ENCODE data around the gene KCNK7.

KCNK7 gene

GRCh38 chr11:65581928-65582327, 13.7 kb downstream of the KCNK7 start:
- H3K4me3 ChIP-seq (ENCODE audit: low read length), result no peak overlapping the region
- no peaks in the 10 kb centered on the region for H3K9me3 ChIP-seq (ENCODE audit: control insufficient read depth, low read length)
- no peak for DNase-seq (ENCODE audit: low read depth)
- H3K4me1 ChIP-seq (ENCODE audit: control insufficient read depth, insufficient read depth, low read length), result peaks cover 15% of the 10 kb centered on the region
- no peaks in the 10 kb centered on the region for H3K27me3 ChIP-seq (replicated peaks; ENCODE audit: control insufficient read depth, insufficient read depth, low read length)
- peaks cover 19% of the 10 kb centered on the region for H3K36me3 ChIP-seq (ENCODE audit: control insufficient read depth, insufficient read depth, low read length, severe bottlenecking)
- H3K9ac ChIP-seq (ENCODE audit: low read length), result no peak overlapping the region

- Histone ChIP-seq H3K36me3 (ENCODE audit: control insufficient read depth, insufficient read depth, low read length, severe bottlenecking) (peaks cover 19% of the 10 kb centered on the region), H3K9ac (ENCODE audit: low read length) (no peak overlapping the region), H3K4me1 (ENCODE audit: control insufficient read depth, insufficient read depth, low read length) (peaks cover 20% of the 10 kb centered on the region), H3K27me3 (replicated peaks; ENCODE audit: control insufficient read depth, insufficient read depth, low read length) (no peaks in the 10 kb centered on the region), H3K4me3 (ENCODE audit: low read length) (no peak overlapping the region), H3K9me3 (ENCODE audit: control insufficient read depth, low read length) (no peaks in the 10 kb centered on the region)
- DNase-seq (ENCODE audit: low read depth), result no peak
Observed at GRCh38 chr11:65580756-65581155, 14.8 kb downstream of the KCNK7 start.

GRCh38 chr11:65580031-65580692, 15.4 kb downstream of the KCNK7 start:
- DNase-seq (ENCODE audit: low read depth), result no peak
- H3K36me3 ChIP-seq (ENCODE audit: control insufficient read depth, insufficient read depth, low read length, severe bottlenecking), result peaks cover 19% of the 10 kb centered on the region
- peaks cover 25% of the 10 kb centered on the region for H3K4me1 ChIP-seq (ENCODE audit: control insufficient read depth, insufficient read depth, low read length)
- H3K4me3 ChIP-seq (ENCODE audit: low read length), result no peak overlapping the region
- H3K9me3 ChIP-seq (ENCODE audit: control insufficient read depth, low read length), result no peaks in the 10 kb centered on the region
- H3K27me3 ChIP-seq (replicated peaks; ENCODE audit: control insufficient read depth, insufficient read depth, low read length), result no peaks in the 10 kb centered on the region
- H3K9ac ChIP-seq (ENCODE audit: low read length), result no peak overlapping the region

- no peaks in the 10 kb centered on the region for H3K27me3 ChIP-seq (replicated peaks; ENCODE audit: control insufficient read depth, insufficient read depth, low read length)
- H3K9me3 ChIP-seq (ENCODE audit: control insufficient read depth, low read length), result no peaks in the 10 kb centered on the region
- DNase-seq (ENCODE audit: low read depth), result peak; percentile 42
- no peak overlapping the region for H3K9ac ChIP-seq (ENCODE audit: low read length)
- peaks cover 32% of the 10 kb centered on the region for H3K4me1 ChIP-seq (ENCODE audit: control insufficient read depth, insufficient read depth, low read length)
- H3K36me3 ChIP-seq (ENCODE audit: control insufficient read depth, insufficient read depth, low read length, severe bottlenecking), result peaks cover 18% of the 10 kb centered on the region
- H3K4me3 ChIP-seq (ENCODE audit: low read length), result no peak overlapping the region
Observed at GRCh38 chr11:65579291-65579690, 16.3 kb downstream of the KCNK7 start.

- peak overlapping the region; percentile 83 for H3K9ac ChIP-seq (ENCODE audit: low read length)
- peaks cover 13% of the 10 kb centered on the region for H3K36me3 ChIP-seq (ENCODE audit: control insufficient read depth, insufficient read depth, low read length, severe bottlenecking)
- peaks cover 35% of the 10 kb centered on the region for H3K4me1 ChIP-seq (ENCODE audit: control insufficient read depth, insufficient read depth, low read length)
- no peaks in the 10 kb centered on the region for H3K27me3 ChIP-seq (replicated peaks; ENCODE audit: control insufficient read depth, insufficient read depth, low read length)
- H3K9me3 ChIP-seq (ENCODE audit: control insufficient read depth, low read length), result no peaks in the 10 kb centered on the region
- no peak for DNase-seq (ENCODE audit: low read depth)
- H3K4me3 ChIP-seq (ENCODE audit: low read length), result no peak overlapping the region
Observed at GRCh38 chr11:65578667-65579066, 16.9 kb downstream of the KCNK7 start.

GRCh38 chr11:65578134-65578533, 17.5 kb downstream of the KCNK7 start:
- H3K27me3 ChIP-seq (replicated peaks; ENCODE audit: control insufficient read depth, insufficient read depth, low read length), result no peaks in the 10 kb centered on the region
- H3K4me3 ChIP-seq (ENCODE audit: low read length), result no peak overlapping the region
- H3K9me3 ChIP-seq (ENCODE audit: control insufficient read depth, low read length), result no peaks in the 10 kb centered on the region
- H3K4me1 ChIP-seq (ENCODE audit: control insufficient read depth, insufficient read depth, low read length), result peaks cover 40% of the 10 kb centered on the region
- H3K9ac ChIP-seq (ENCODE audit: low read length), result peak overlapping the region; percentile 83
- peaks cover 13% of the 10 kb centered on the region for H3K36me3 ChIP-seq (ENCODE audit: control insufficient read depth, insufficient read depth, low read length, severe bottlenecking)
- DNase-seq (ENCODE audit: low read depth), result no peak

- Histone ChIP-seq H3K36me3 (ENCODE audit: control insufficient read depth, insufficient read depth, low read length, severe bottlenecking) (peaks cover 13% of the 10 kb centered on the region), H3K4me1 (ENCODE audit: control insufficient read depth, insufficient read depth, low read length) (peaks cover 40% of the 10 kb centered on the region), H3K27me3 (replicated peaks; ENCODE audit: control insufficient read depth, insufficient read depth, low read length) (no peaks in the 10 kb centered on the region), H3K4me3 (ENCODE audit: low read length) (peak overlapping the region; percentile 83), H3K9me3 (ENCODE audit: control insufficient read depth, low read length) (no peaks in the 10 kb centered on the region), H3K9ac (ENCODE audit: low read length) (peak overlapping the region; percentile 83)
- DNase-seq (ENCODE audit: low read depth), result no peak
Observed at GRCh38 chr11:65577756-65578109, 17.9 kb downstream of the KCNK7 start.

GRCh38 chr11:65576867-65577755, 18.5 kb downstream of the KCNK7 start:
- DNase-seq (ENCODE audit: low read depth), result peak; percentile 74
- Histone ChIP-seq H3K4me3 (ENCODE audit: low read length) (peak overlapping the region; percentile 83), H3K4me1 (ENCODE audit: control insufficient read depth, insufficient read depth, low read length) (peaks cover 40% of the 10 kb centered on the region), H3K9ac (ENCODE audit: low read length) (peak overlapping the region; percentile 83), H3K9me3 (ENCODE audit: control insufficient read depth, low read length) (no peaks in the 10 kb centered on the region), H3K27me3 (replicated peaks; ENCODE audit: control insufficient read depth, insufficient read depth, low read length) (no peaks in the 10 kb centered on the region), H3K36me3 (ENCODE audit: control insufficient read depth, insufficient read depth, low read length, severe bottlenecking) (peaks cover 13% of the 10 kb centered on the region)

- Histone ChIP-seq H3K9ac (ENCODE audit: low read length) (peak overlapping the region; percentile 83), H3K4me3 (ENCODE audit: low read length) (peak overlapping the region; percentile 83), H3K27me3 (replicated peaks; ENCODE audit: control insufficient read depth, insufficient read depth, low read length) (no peaks in the 10 kb centered on the region), H3K36me3 (ENCODE audit: control insufficient read depth, insufficient read depth, low read length, severe bottlenecking) (peaks cover 11% of the 10 kb centered on the region), H3K9me3 (ENCODE audit: control insufficient read depth, low read length) (no peaks in the 10 kb centered on the region), H3K4me1 (ENCODE audit: control insufficient read depth, insufficient read depth, low read length) (peaks cover 47% of the 10 kb centered on the region)
- DNase-seq (ENCODE audit: low read depth), result no peak
Observed at GRCh38 chr11:65576232-65576866, 19.3 kb downstream of the KCNK7 start.

- H3K27me3 ChIP-seq (replicated peaks; ENCODE audit: control insufficient read depth, insufficient read depth, low read length), result no peaks in the 10 kb centered on the region
- peak within 1 kb of the TSS; percentile 83 for H3K4me3 ChIP-seq (ENCODE audit: low read length)
- H3K9ac ChIP-seq (ENCODE audit: low read length), result peak within 1 kb of the TSS; percentile 89
- peaks cover 11% of the 10 kb centered on the region for H3K36me3 ChIP-seq (ENCODE audit: control insufficient read depth, insufficient read depth, low read length, severe bottlenecking)
- peaks cover 53% of the 10 kb centered on the region for H3K4me1 ChIP-seq (ENCODE audit: control insufficient read depth, insufficient read depth, low read length)
- DNase-seq (ENCODE audit: low read depth), result peak; percentile 76
- H3K9me3 ChIP-seq (ENCODE audit: control insufficient read depth, low read length), result no peaks in the 10 kb centered on the region
Observed at GRCh38 chr11:65575568-65576231, 19.9 kb downstream of the KCNK7 start, which contains the start of gene EHBP1L1. TSS of gene EHBP1L1 (plus strand) at chr11:65576053. CDS start at chr11:65576303, 250 bp downstream.
